ENCODE data around the gene CNNM2.

CNNM2 gene

GRCh38 chr10:103021900-103022293 lies 103.8 kb downstream of the CNNM2 start:
- Histone ChIP-seq H3K4me2 (ENCODE audit: low read length) (no peak overlapping the region), H3K36me3 (ENCODE audit: insufficient read depth, low read length) (no peaks in the 10 kb centered on the region), H4K20me1 (ENCODE audit: insufficient read depth, low read length) (no peaks in the 10 kb centered on the region), H3K4me1 (ENCODE audit: insufficient read depth, low read length, severe bottlenecking) (no peaks in the 10 kb centered on the region), H3K4me3 (ENCODE audit: low read depth, low read length, poor library complexity, severe bottlenecking) (no peak overlapping the region), H3K27ac (ENCODE audit: low read depth, low read length, poor library complexity, severe bottlenecking) (no peak overlapping the region), H3K9me3 (ENCODE audit: low read length) (no peaks in the 10 kb centered on the region), H3K9me2 (ENCODE audit: low read depth, low read length) (no peaks in the 10 kb centered on the region), H2AFZ (ENCODE audit: low read length) (no peak overlapping the region), H3K9ac (ENCODE audit: low read length) (no peak overlapping the region), H3F3A (ENCODE audit: insufficient read depth, low read length) (no peaks in the 10 kb centered on the region), H3K79me2 (ENCODE audit: insufficient read depth, low read length) (no peaks in the 10 kb centered on the region), H3K27me3 (ENCODE audit: insufficient read depth, low read length) (no peaks in the 10 kb centered on the region)
- no peak for TF ChIP-seq EZH2 (IDR thresholded peaks at IDR 0.05; ENCODE audit: borderline replicate concordance, low read length)
- no peak for TF ChIP-seq CTCF (IDR thresholded peaks at IDR 0.05; ENCODE audit: low read length)

- H3K9ac ChIP-seq (ENCODE audit: low read length), result no peak overlapping the region
- no peak overlapping the region for H3K4me3 ChIP-seq (ENCODE audit: low read depth, low read length, poor library complexity, severe bottlenecking)
- no peaks in the 10 kb centered on the region for H3K4me1 ChIP-seq (ENCODE audit: insufficient read depth, low read length, severe bottlenecking)
- no peaks in the 10 kb centered on the region for H3K9me3 ChIP-seq (ENCODE audit: low read length)
- H2AFZ ChIP-seq (ENCODE audit: low read length), result no peak overlapping the region
- H3K9me2 ChIP-seq (ENCODE audit: low read depth, low read length), result no peaks in the 10 kb centered on the region
- no peaks in the 10 kb centered on the region for H3K27me3 ChIP-seq (ENCODE audit: insufficient read depth, low read length)
- no peaks in the 10 kb centered on the region for H3F3A ChIP-seq (ENCODE audit: insufficient read depth, low read length)
- no peak overlapping the region for H3K27ac ChIP-seq (ENCODE audit: low read depth, low read length, poor library complexity, severe bottlenecking)
- H4K20me1 ChIP-seq (ENCODE audit: insufficient read depth, low read length), result no peaks in the 10 kb centered on the region
- H3K4me2 ChIP-seq (ENCODE audit: low read length), result no peak overlapping the region
- H3K79me2 ChIP-seq (ENCODE audit: insufficient read depth, low read length), result no peaks in the 10 kb centered on the region
- no peaks in the 10 kb centered on the region for H3K36me3 ChIP-seq (ENCODE audit: insufficient read depth, low read length)
- TF ChIP-seq EZH2 (IDR thresholded peaks at IDR 0.05; ENCODE audit: borderline replicate concordance, low read length) (no peak), CTCF (IDR thresholded peaks at IDR 0.05; ENCODE audit: low read length) (no peak)
Observed at GRCh38 chr10:103025696-103026095, 107.6 kb downstream of the CNNM2 start.

GRCh38 chr10:103038570-103038969 lies 120.5 kb downstream of the CNNM2 start:
- no peaks in the 10 kb centered on the region for H3K27me3 ChIP-seq (ENCODE audit: insufficient read depth, low read length)
- H3K4me2 ChIP-seq (ENCODE audit: low read length), result no peak overlapping the region
- no peaks in the 10 kb centered on the region for H3K9me2 ChIP-seq (ENCODE audit: low read depth, low read length)
- H3K79me2 ChIP-seq (ENCODE audit: insufficient read depth, low read length), result no peaks in the 10 kb centered on the region
- H3K36me3 ChIP-seq (ENCODE audit: insufficient read depth, low read length), result no peaks in the 10 kb centered on the region
- TF ChIP-seq EZH2 (IDR thresholded peaks at IDR 0.05; ENCODE audit: borderline replicate concordance, low read length) (no peak), CTCF (IDR thresholded peaks at IDR 0.05; ENCODE audit: low read length) (no peak)
- H4K20me1 ChIP-seq (ENCODE audit: insufficient read depth, low read length), result no peaks in the 10 kb centered on the region
- no peak overlapping the region for H3K4me3 ChIP-seq (ENCODE audit: low read depth, low read length, poor library complexity, severe bottlenecking)
- no peaks in the 10 kb centered on the region for H3F3A ChIP-seq (ENCODE audit: insufficient read depth, low read length)
- no peaks in the 10 kb centered on the region for H3K4me1 ChIP-seq (ENCODE audit: insufficient read depth, low read length, severe bottlenecking)
- H3K9ac ChIP-seq (ENCODE audit: low read length), result no peak overlapping the region
- H3K9me3 ChIP-seq (ENCODE audit: low read length), result no peaks in the 10 kb centered on the region
- no peak overlapping the region for H3K27ac ChIP-seq (ENCODE audit: low read depth, low read length, poor library complexity, severe bottlenecking)
- H2AFZ ChIP-seq (ENCODE audit: low read length), result no peak overlapping the region
